Sigmoid colon (tissue), 4 donors: Measurements from ENCODE around the gene ZNF407.

ENCODE experiments used
- CTCF ChIP-seq, 4 experiments: fragments of 450-650 bp in 3 of 4; fragments of 200-600 bp in 1 of 4; IDR thresholded peaks; one replicate each; pipeline ENCODE4 v1.5.1; 2016 to 2019; ENCODE audit warnings: antibody characterized with exemption in 4 of 4, mild to moderate bottlenecking in 3 of 4, moderate library complexity in 2 of 4
- EP300 ChIP-seq, 4 donors: sonication (generic); formaldehyde crosslinking; IDR thresholded peaks; one replicate each; pipeline ENCODE4 v1.6.1; 2017; ENCODE audit warnings: antibody characterized with exemption in 4 of 4
- POLR2AphosphoS5 ChIP-seq, 4 donors: sonication (generic); formaldehyde crosslinking; IDR thresholded peaks; one replicate each; pipeline ENCODE4 v1.6.1; 2017; ENCODE audit warnings: antibody characterized with exemption in 4 of 4

GRCh38 chr18:74817576-74817975, 219.9 kb downstream of the ZNF407 start:
- peak in 1 of 4 experiments; percentile 11 for TF ChIP-seq CTCF (IDR thresholded peaks at IDR 0.05)
- TF ChIP-seq EP300 (IDR thresholded peaks at IDR 0.05), result no peak
- no peak for TF ChIP-seq POLR2AphosphoS5 (IDR thresholded peaks at IDR 0.05)
